ENCODE results near the gene PRR5L.

GRCh38 chr11:36247493-36247892, 48.6 kb upstream of the PRR5L start:
- no peak for TF ChIP-seq POLR2A (IDR thresholded peaks at IDR 0.05)
- TF ChIP-seq EP300 (IDR thresholded peaks at IDR 0.05), result no peak
- TF ChIP-seq CTCF (IDR thresholded peaks at IDR 0.05), result no peak

Data from tibial nerve (tissue), 4 donors.